ENCODE data around the gene GRIK4.

Gene GRIK4

GRCh38 chr11:120958185-120958584 lies 446.6 kb downstream of the GRIK4 start:
- 90 to 93% methylated on average over 14 of the region's 14 CpGs for WGBS, 2 experiments
- Histone ChIP-seq H3K36me3 (ENCODE audit: control insufficient read depth, insufficient read depth, low read length) (no peaks in the 10 kb centered on the region), H3K27me3 (ENCODE audit: control insufficient read depth, insufficient read depth, low read length, poor library complexity, severe bottlenecking) (no peaks in the 10 kb centered on the region), H3K9me3 (ENCODE audit: control insufficient read depth, low read length) (no peaks in the 10 kb centered on the region), H3K4me1 (ENCODE audit: control insufficient read depth, insufficient read depth, low read length) (peaks cover 5% of the 10 kb centered on the region), H3K4me3 (ENCODE audit: insufficient read depth, low read depth, low read length) (no peak overlapping the region), H3K27ac (ENCODE audit: insufficient read depth, low read depth, low read length, poor library complexity, severe bottlenecking) (no peak overlapping the region)

- H3K4me3 ChIP-seq (ENCODE audit: insufficient read depth, low read depth, low read length), result no peak overlapping the region
- H3K9me3 ChIP-seq (ENCODE audit: control insufficient read depth, low read length), result no peaks in the 10 kb centered on the region
- H3K27ac ChIP-seq (ENCODE audit: insufficient read depth, low read depth, low read length, poor library complexity, severe bottlenecking), result no peak overlapping the region
- no peaks in the 10 kb centered on the region for H3K27me3 ChIP-seq (ENCODE audit: control insufficient read depth, insufficient read depth, low read length, poor library complexity, severe bottlenecking)
- 94% methylated on average over 3 of the region's 3 CpGs for WGBS, 2 experiments
- H3K36me3 ChIP-seq (ENCODE audit: control insufficient read depth, insufficient read depth, low read length), result no peaks in the 10 kb centered on the region
- no peaks in the 10 kb centered on the region for H3K4me1 ChIP-seq (ENCODE audit: control insufficient read depth, insufficient read depth, low read length)
Observed at GRCh38 chr11:120959189-120959588, 447.6 kb downstream of the GRIK4 start.

GRCh38 chr11:120964857-120965256 lies 453.3 kb downstream of the GRIK4 start:
- Histone ChIP-seq H3K27me3 (ENCODE audit: control insufficient read depth, insufficient read depth, low read length, poor library complexity, severe bottlenecking) (no peaks in the 10 kb centered on the region), H3K4me3 (ENCODE audit: insufficient read depth, low read depth, low read length) (no peak overlapping the region), H3K36me3 (ENCODE audit: control insufficient read depth, insufficient read depth, low read length) (no peaks in the 10 kb centered on the region), H3K9me3 (ENCODE audit: control insufficient read depth, low read length) (no peaks in the 10 kb centered on the region), H3K27ac (ENCODE audit: insufficient read depth, low read depth, low read length, poor library complexity, severe bottlenecking) (no peak overlapping the region), H3K4me1 (ENCODE audit: control insufficient read depth, insufficient read depth, low read length) (no peaks in the 10 kb centered on the region)
- WGBS, 2 experiments, result 92 to 93% methylated on average over 1 of the region's 1 CpG

GRCh38 chr11:120966840-120967239 lies 455.3 kb downstream of the GRIK4 start:
- Histone ChIP-seq H3K4me3 (ENCODE audit: insufficient read depth, low read depth, low read length) (no peak overlapping the region), H3K4me1 (ENCODE audit: control insufficient read depth, insufficient read depth, low read length) (no peaks in the 10 kb centered on the region), H3K9me3 (ENCODE audit: control insufficient read depth, low read length) (no peaks in the 10 kb centered on the region), H3K27ac (ENCODE audit: insufficient read depth, low read depth, low read length, poor library complexity, severe bottlenecking) (no peak overlapping the region), H3K27me3 (ENCODE audit: control insufficient read depth, insufficient read depth, low read length, poor library complexity, severe bottlenecking) (no peaks in the 10 kb centered on the region), H3K36me3 (ENCODE audit: control insufficient read depth, insufficient read depth, low read length) (no peaks in the 10 kb centered on the region)
- 93 to 94% methylated on average over 14 of the region's 14 CpGs for WGBS, 2 experiments

GRCh38 chr11:120969993-120970392 lies 458.4 kb downstream of the GRIK4 start:
- Histone ChIP-seq H3K27me3 (ENCODE audit: control insufficient read depth, insufficient read depth, low read length, poor library complexity, severe bottlenecking) (no peaks in the 10 kb centered on the region), H3K4me3 (ENCODE audit: insufficient read depth, low read depth, low read length) (no peak overlapping the region), H3K36me3 (ENCODE audit: control insufficient read depth, insufficient read depth, low read length) (no peaks in the 10 kb centered on the region), H3K4me1 (ENCODE audit: control insufficient read depth, insufficient read depth, low read length) (no peaks in the 10 kb centered on the region), H3K9me3 (ENCODE audit: control insufficient read depth, low read length) (no peaks in the 10 kb centered on the region), H3K27ac (ENCODE audit: insufficient read depth, low read depth, low read length, poor library complexity, severe bottlenecking) (no peak overlapping the region)
- WGBS, 2 experiments, result 93 to 95% methylated on average over 6 of the region's 6 CpGs

DNA sequence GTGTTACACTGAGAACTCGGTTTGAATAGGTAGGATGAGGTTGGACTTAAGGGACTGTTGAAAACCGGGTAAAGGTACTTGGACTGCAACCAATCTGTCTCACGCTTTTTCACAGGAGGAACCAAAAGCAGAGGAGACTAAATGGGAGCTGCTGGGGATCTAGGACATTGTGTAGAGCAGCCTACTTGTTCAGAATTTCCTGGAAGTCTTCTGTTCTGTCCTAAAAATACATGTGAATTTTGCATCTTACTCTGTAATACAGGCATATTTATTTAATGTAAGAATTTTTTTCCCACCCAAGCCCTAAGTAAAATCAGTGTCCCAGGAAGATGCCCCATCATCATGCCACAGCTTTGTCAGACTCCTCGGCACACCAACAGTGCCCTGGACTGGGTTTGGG lies 460.3 kb downstream of the GRIK4 start:
- H3K36me3 ChIP-seq (ENCODE audit: control insufficient read depth, insufficient read depth, low read length), result no peaks in the 10 kb centered on the region
- no peak overlapping the region for H3K27ac ChIP-seq (ENCODE audit: insufficient read depth, low read depth, low read length, poor library complexity, severe bottlenecking)
- 92 to 94% methylated on average over 4 of the region's 4 CpGs for WGBS, 2 experiments
- no peaks in the 10 kb centered on the region for H3K4me1 ChIP-seq (ENCODE audit: control insufficient read depth, insufficient read depth, low read length)
- no peak overlapping the region for H3K4me3 ChIP-seq (ENCODE audit: insufficient read depth, low read depth, low read length)
- no peaks in the 10 kb centered on the region for H3K9me3 ChIP-seq (ENCODE audit: control insufficient read depth, low read length)
- no peaks in the 10 kb centered on the region for H3K27me3 ChIP-seq (ENCODE audit: control insufficient read depth, insufficient read depth, low read length, poor library complexity, severe bottlenecking)

GRCh38 chr11:120972621-120973020 lies 461.1 kb downstream of the GRIK4 start:
- Histone ChIP-seq H3K36me3 (ENCODE audit: control insufficient read depth, insufficient read depth, low read length) (no peaks in the 10 kb centered on the region), H3K4me1 (ENCODE audit: control insufficient read depth, insufficient read depth, low read length) (no peaks in the 10 kb centered on the region), H3K9me3 (ENCODE audit: control insufficient read depth, low read length) (no peaks in the 10 kb centered on the region), H3K4me3 (ENCODE audit: insufficient read depth, low read depth, low read length) (no peak overlapping the region), H3K27me3 (ENCODE audit: control insufficient read depth, insufficient read depth, low read length, poor library complexity, severe bottlenecking) (no peaks in the 10 kb centered on the region), H3K27ac (ENCODE audit: insufficient read depth, low read depth, low read length, poor library complexity, severe bottlenecking) (no peak overlapping the region)
- 95 to 99% methylated on average over 6 of the region's 6 CpGs for WGBS, 2 experiments

- Histone ChIP-seq H3K36me3 (ENCODE audit: control insufficient read depth, insufficient read depth, low read length) (no peaks in the 10 kb centered on the region), H3K27ac (ENCODE audit: insufficient read depth, low read depth, low read length, poor library complexity, severe bottlenecking) (no peak overlapping the region), H3K27me3 (ENCODE audit: control insufficient read depth, insufficient read depth, low read length, poor library complexity, severe bottlenecking) (no peaks in the 10 kb centered on the region), H3K4me1 (ENCODE audit: control insufficient read depth, insufficient read depth, low read length) (no peaks in the 10 kb centered on the region), H3K9me3 (ENCODE audit: control insufficient read depth, low read length) (no peaks in the 10 kb centered on the region), H3K4me3 (ENCODE audit: insufficient read depth, low read depth, low read length) (no peak overlapping the region)
- 78 to 81% methylated on average over 7 of the region's 7 CpGs for WGBS, 2 experiments
Observed at GRCh38 chr11:120973501-120973900, 462.0 kb downstream of the GRIK4 start.

GRCh38 chr11:120974466-120974865 lies 462.9 kb downstream of the GRIK4 start:
- 90 to 91% methylated on average over 9 of the region's 9 CpGs for WGBS, 2 experiments
- Histone ChIP-seq H3K27me3 (ENCODE audit: control insufficient read depth, insufficient read depth, low read length, poor library complexity, severe bottlenecking) (no peaks in the 10 kb centered on the region), H3K4me3 (ENCODE audit: insufficient read depth, low read depth, low read length) (no peak overlapping the region), H3K27ac (ENCODE audit: insufficient read depth, low read depth, low read length, poor library complexity, severe bottlenecking) (no peak overlapping the region), H3K9me3 (ENCODE audit: control insufficient read depth, low read length) (no peaks in the 10 kb centered on the region), H3K36me3 (ENCODE audit: control insufficient read depth, insufficient read depth, low read length) (no peaks in the 10 kb centered on the region), H3K4me1 (ENCODE audit: control insufficient read depth, insufficient read depth, low read length) (no peaks in the 10 kb centered on the region)

DNA sequence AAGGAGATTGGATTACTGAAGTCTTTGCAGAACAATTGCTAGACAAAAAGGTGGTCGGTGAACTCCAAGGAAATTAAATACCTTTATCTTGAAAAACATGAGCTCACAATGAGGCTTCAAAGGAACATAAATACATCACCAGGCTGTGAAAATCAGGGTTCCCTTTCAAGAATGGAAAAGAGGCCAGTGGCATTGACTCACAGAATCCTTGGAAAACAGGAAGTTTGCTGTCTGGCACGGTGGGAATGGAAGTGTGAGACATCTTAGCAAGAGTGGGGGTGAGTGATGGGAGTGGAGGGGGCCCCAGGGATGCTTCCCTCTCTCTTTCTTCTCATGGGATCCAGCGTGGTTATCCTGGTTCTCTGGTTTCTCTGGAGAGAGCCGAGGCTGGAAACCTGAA lies 463.4 kb downstream of the GRIK4 start:
- no peak overlapping the region for H3K27ac ChIP-seq (ENCODE audit: insufficient read depth, low read depth, low read length, poor library complexity, severe bottlenecking)
- H3K9me3 ChIP-seq (ENCODE audit: control insufficient read depth, low read length), result no peaks in the 10 kb centered on the region

More for the DNA sequence above, 463.4 kb downstream of the GRIK4 start:
- Histone ChIP-seq H3K27me3 (ENCODE audit: control insufficient read depth, insufficient read depth, low read length, poor library complexity, severe bottlenecking) (no peaks in the 10 kb centered on the region), H3K4me1 (ENCODE audit: control insufficient read depth, insufficient read depth, low read length) (no peaks in the 10 kb centered on the region), H3K36me3 (ENCODE audit: control insufficient read depth, insufficient read depth, low read length) (no peaks in the 10 kb centered on the region), H3K4me3 (ENCODE audit: insufficient read depth, low read depth, low read length) (no peak overlapping the region)
- WGBS, 2 experiments, result 71% methylated on average over 3 to 4 of the region's 4 CpGs
